Esophagus muscularis mucosa (tissue), 4 donors: Measurements from ENCODE around the gene MAT1A. TPM values are rescaled to one million over a fixed set of nuclear protein-coding genes. Genes with fewer than 3 reads are reported as not detected.

ENCODE experiments used
- DNase-seq: peaks from one replicate; pipeline ENCODE4 v3.0.0-alpha.2; 2017; ENCODE audit errors: extremely low spot score
- H3K27ac ChIP-seq, 4 donors: fragments of 200-600 bp; sonication (generic); replicated peaks in 1 of 4; 1 replicate in 3 of 4; 2 replicates in 1 of 4; pipeline ENCODE4 v1.5.1; 2016 to 2019; ENCODE audit warnings: mild to moderate bottlenecking in 1 of 4
- H3K27me3 ChIP-seq, 4 donors: fragments of 200-600 bp; sonication (generic); one replicate each; pipeline versions ENCODE4 v1.5.1 to v1.6.0; 2016 to 2019
- H3K36me3 ChIP-seq, 4 donors: fragments of 200-600 bp; sonication (generic); one replicate each; pipeline ENCODE4 v1.5.1; 2016 to 2019
- H3K4me1 ChIP-seq, 4 donors: fragments of 200-600 bp; sonication (generic); one replicate each; pipeline ENCODE4 v1.5.1; 2016 to 2019
- H3K4me3 ChIP-seq, 4 donors: fragments of 200-600 bp; sonication (generic); 1 replicate in 2 of 4; 2 replicates in 2 of 4; pipeline ENCODE4 v1.5.1; 2016 to 2019; ENCODE audit warnings: mild to moderate bottlenecking in 4 of 4, moderate library complexity in 1 of 4
- H3K9me3 ChIP-seq, 4 donors: fragments of 200-600 bp; sonication (generic); 1 replicate in 3 of 4; 2 replicates in 1 of 4; pipeline ENCODE4 v1.5.1; 2016 to 2019
- EP300 ChIP-seq: sonication (generic); formaldehyde crosslinking; IDR thresholded peaks from one replicate; pipeline ENCODE4 v1.6.1; 2017; ENCODE audit warnings: antibody characterized with exemption
- POLR2A ChIP-seq: fragments of 450-650 bp; IDR thresholded peaks from one replicate; pipeline ENCODE4 v1.6.1; 2017; ENCODE audit warnings: antibody characterized with exemption, moderate library complexity, mild to moderate bottlenecking, low read depth
- POLR2AphosphoS5 ChIP-seq, 2 donors: sonication (generic); formaldehyde crosslinking; IDR thresholded peaks; one replicate each; pipeline ENCODE4 v1.6.1; 2017; ENCODE audit warnings: antibody characterized with exemption in 2 of 2
- WGBS: methylation state at CpG from one replicate; pipeline ENCODE4 v1.1.5; 2018; 5-methylcytosine and 5-hydroxymethylcytosine counted together
- intact Hi-C: fragments of 100-400 bp; cut with DNase I; formaldehyde crosslinking; loops from one replicate; pipeline ENCODE4 v1.15.1; 2023
- total RNA-seq, 4 donors: library from RNA; depleted of rRNA; stranded (reverse); fragments of >200 nt; gene quantifications; one replicate each; pipeline versions ENCODE4 v1.1.0 to v1.2.1, GENCODE V29; 2016
- TF ChIP-seq, protein P1 (sequence below), 3 experiments: fragments of 200-600 bp in 2 of 3; fragments of 450-650 bp in 1 of 3; sonication (generic) in 2 of 3; IDR thresholded peaks; one replicate each; pipeline ENCODE4 v1.5.1; 2017 to 2019; ENCODE audit warnings: antibody characterized with exemption in 3 of 3, mild to moderate bottlenecking in 2 of 3, moderate library complexity in 1 of 3

MAT1A gene
- total RNA-seq, 4 donors from 2014 or later, result not detected

DNA sequence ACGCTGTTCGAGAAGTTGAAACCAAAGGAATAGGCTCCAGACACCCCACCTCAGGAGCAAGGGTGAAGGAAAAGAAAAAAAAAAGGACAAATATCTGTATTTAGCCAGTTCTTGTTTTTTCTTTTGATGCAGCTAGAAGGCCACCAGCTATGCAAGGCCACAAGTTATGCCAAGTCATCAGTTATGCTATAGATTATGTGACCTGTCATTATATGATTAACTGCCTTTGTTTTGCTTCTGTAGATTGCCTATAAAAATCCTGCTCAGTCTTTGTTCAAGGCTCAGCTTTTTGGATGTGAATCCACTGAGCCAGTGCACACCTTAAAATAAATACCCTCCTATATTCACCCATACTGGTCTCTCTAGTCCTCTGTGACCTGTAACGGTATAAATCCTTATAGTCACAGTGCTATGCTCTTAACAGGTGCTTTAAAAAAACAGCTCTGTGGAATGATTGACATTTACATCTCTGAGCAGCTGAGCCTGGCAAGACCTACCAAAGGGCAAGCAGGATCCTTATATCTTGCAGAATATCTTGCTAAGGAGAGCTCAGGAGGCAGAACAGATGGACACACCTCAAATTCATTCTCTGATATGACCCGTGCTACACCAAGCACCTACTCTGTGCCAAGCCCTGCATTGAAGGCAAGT is 20.4 kb downstream of the MAT1A start:
- 53% methylated on average over 4 of the region's 4 CpGs for WGBS
- no peaks in the 10 kb centered on the region for H3K36me3 ChIP-seq
- intact Hi-C loops, result no loop called here
- no peak overlapping the region for H3K4me3 ChIP-seq
- H3K27me3 ChIP-seq, result no peaks in the 10 kb centered on the region
- DNase-seq, result no peak
- H3K27ac ChIP-seq, result no peak overlapping the region
- H3K9me3 ChIP-seq, result no peaks in the 10 kb centered on the region
- no peaks in the 10 kb centered on the region for H3K4me1 ChIP-seq
- TF ChIP-seq EP300 (no peak), POLR2AphosphoS5 (IDR thresholded peaks at IDR 0.05) (no peak), POLR2A (no peak)
- TF ChIP-seq, protein P1, sequence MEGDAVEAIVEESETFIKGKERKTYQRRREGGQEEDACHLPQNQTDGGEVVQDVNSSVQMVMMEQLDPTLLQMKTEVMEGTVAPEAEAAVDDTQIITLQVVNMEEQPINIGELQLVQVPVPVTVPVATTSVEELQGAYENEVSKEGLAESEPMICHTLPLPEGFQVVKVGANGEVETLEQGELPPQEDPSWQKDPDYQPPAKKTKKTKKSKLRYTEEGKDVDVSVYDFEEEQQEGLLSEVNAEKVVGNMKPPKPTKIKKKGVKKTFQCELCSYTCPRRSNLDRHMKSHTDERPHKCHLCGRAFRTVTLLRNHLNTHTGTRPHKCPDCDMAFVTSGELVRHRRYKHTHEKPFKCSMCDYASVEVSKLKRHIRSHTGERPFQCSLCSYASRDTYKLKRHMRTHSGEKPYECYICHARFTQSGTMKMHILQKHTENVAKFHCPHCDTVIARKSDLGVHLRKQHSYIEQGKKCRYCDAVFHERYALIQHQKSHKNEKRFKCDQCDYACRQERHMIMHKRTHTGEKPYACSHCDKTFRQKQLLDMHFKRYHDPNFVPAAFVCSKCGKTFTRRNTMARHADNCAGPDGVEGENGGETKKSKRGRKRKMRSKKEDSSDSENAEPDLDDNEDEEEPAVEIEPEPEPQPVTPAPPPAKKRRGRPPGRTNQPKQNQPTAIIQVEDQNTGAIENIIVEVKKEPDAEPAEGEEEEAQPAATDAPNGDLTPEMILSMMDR (IDR thresholded peaks at IDR 0.05), result no peak

DNA sequence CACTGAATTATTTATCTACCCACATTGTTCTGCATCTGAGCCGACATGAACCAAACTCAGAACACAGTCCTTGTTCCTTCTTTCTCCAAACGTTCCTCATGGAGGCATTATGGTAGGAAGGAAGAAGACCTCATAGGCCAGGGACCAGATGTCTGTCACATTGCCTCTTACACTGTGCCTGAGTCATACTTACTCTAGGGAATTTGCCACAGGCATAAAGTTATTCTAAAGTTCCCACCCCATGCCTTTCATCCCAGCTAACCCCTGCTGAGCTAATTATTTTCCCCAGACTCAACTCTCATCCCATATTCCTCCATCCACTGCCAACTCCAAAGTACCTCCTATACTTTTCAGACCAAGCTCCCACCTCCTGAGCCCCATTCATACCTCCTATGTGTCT is 21.2 kb downstream of the MAT1A start:
- TF ChIP-seq, protein P1 (IDR thresholded peaks at IDR 0.05), result no peak
- TF ChIP-seq POLR2AphosphoS5 (IDR thresholded peaks at IDR 0.05) (no peak), POLR2A (no peak), EP300 (no peak)
- H3K4me1 ChIP-seq, result no peaks in the 10 kb centered on the region
- H3K4me3 ChIP-seq, result no peak overlapping the region
- no peak overlapping the region for H3K27ac ChIP-seq
- no peaks in the 10 kb centered on the region for H3K36me3 ChIP-seq
- no peaks in the 10 kb centered on the region for H3K9me3 ChIP-seq
- WGBS, result 56% methylated on average over 2 of the region's 2 CpGs
- H3K27me3 ChIP-seq, result no peaks in the 10 kb centered on the region
- intact Hi-C loops, result no loop called here
- DNase-seq, result no peak

DNA sequence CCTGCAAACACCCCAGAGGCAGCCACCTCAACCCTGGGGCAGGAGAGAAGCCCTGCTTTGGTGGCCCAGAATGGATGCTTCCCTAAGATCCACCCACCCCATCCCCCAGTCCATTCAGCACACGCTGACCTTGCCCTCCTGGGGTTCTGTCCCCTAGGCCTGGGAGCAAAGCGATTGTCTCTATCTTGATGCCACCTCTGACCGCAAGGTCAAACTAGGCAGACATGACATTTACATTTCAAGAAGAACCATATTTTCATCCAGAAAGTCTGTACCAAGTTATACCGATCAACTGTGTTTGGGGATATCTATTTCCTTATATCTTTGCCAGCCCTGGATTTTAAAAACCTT is 23.0 kb downstream of the MAT1A start:
- H3K9me3 ChIP-seq, result no peaks in the 10 kb centered on the region

DNA sequence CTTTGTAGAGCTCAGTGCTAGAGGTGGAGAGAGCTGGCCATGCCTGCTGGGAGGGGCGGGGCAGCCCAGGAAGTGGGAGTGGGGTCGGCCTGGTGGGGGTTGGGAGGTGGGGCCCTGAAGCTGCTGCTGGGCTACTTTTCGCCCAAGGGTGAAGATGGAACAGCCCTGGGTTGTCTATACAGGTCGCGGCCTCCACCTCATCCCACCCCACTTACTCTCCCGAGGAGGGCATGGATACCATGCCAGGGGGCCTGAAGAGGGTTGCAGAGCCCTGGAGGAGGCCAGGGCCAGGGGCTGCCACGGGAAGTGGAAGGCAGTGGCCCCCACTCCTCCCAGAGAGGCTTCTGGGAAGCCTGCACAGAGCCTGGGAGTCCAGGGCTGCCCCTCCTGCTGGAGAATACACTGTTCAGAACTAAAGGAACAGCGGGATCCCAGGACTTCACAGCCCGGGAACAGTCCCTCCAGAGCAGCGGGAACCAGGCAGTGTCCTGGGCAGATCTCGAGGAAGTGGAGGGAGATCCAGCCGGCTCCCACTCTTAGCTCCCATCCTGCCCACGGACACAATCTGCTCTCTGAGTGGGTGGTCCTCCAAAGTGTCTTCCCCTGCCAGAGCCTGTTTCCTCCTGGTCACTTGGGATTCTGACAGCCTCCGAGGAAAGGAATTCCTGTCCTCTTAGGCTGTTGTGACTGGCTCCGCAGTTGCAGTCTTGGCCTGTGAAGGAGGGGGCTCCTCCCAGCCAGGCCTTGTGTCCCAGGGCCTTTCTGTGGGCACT is 23.5 kb downstream of the MAT1A start:
- 55% methylated on average over 7 of the region's 15 CpGs for WGBS
- Histone ChIP-seq H3K27me3 (no peaks in the 10 kb centered on the region), H3K9me3 (no peaks in the 10 kb centered on the region), H3K4me3 (no peak overlapping the region), H3K27ac (no peak overlapping the region), H3K4me1 (no peaks in the 10 kb centered on the region), H3K36me3 (no peaks in the 10 kb centered on the region)
- DNase-seq, result no peak
- intact Hi-C loops, result no loop called here
- TF ChIP-seq POLR2AphosphoS5 (IDR thresholded peaks at IDR 0.05) (no peak), EP300 (no peak), POLR2A (no peak)
- TF ChIP-seq, protein P1 (IDR thresholded peaks at IDR 0.05), result no peak

More for the DNA sequence above, 23.0 kb downstream of the MAT1A start:
- no peaks in the 10 kb centered on the region for H3K27me3 ChIP-seq
- no peak for DNase-seq
- no peak overlapping the region for H3K4me3 ChIP-seq
- intact Hi-C loops, result no loop called here
- H3K36me3 ChIP-seq, result no peaks in the 10 kb centered on the region
- no peak overlapping the region for H3K27ac ChIP-seq
- TF ChIP-seq, protein P1 (IDR thresholded peaks at IDR 0.05), result no peak
- WGBS, result 93% methylated on average over 4 of the region's 4 CpGs
- no peaks in the 10 kb centered on the region for H3K4me1 ChIP-seq
